Measurements from ENCODE around the gene NT5C.
A peak's percentile ranks its signal among the peaks of the same experiment; 100 is the strongest.
"Not testable (repeated sequence)": the region's sequence is repeated elsewhere in the genome, so short reads cannot be mapped to it uniquely, and the experiment has no call there.

Gene NT5C

DNA sequence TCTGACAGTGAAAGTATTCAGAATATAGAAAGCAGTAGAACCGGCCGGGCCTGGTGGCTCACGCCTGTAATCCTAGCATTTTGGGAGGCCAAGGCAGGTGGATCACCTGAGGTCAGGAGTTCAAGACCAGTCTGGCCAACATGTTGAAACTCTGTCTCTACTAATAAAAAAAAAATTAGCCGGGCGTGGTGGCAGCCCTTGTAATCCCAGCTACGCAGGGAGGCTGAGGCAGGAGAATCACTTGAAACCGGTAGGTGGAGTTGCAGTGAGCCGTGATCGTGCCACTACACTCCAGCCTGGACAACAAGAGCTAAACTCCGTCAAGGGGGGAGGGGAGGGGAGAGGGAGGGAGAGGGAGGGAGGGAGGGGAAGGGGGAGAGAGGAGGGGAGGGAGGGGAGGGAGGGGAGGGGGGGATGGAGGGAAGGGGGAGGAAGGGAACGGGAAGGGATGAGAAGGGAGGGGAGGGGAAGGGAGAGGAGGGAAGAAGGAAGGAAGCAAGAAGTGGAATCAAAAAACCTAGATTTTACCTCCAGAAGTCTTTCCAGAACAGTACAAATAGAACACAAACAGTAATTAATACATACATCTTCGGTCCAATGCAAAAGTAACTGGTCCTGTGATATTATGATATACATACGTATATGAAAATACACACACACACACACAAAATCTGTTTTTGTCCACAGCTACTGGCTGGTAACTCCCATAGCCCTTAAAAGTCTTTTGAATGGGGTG, 10.9 kb upstream of the NT5C start:
- no peak for DNase-seq

DNA sequence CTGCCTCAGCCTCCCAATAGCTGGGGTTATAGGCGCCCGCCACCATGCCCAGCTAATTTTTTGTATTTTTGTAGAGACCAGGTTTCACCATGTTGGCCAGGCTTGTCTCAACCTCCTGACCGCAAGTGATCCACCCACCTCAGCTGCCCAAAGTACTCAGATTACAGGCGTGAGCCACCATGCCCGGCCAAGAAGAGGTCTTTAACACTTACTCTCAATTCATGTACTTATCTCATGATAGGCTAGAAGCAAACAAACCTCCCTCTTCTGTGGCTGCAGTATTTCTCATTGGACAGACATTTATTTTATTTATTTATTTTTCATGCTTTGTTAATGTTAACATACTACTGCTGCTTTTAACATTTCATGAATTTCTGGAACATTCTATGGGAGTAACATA, 7.0 kb upstream of the NT5C start:
- no peak for DNase-seq

DNA sequence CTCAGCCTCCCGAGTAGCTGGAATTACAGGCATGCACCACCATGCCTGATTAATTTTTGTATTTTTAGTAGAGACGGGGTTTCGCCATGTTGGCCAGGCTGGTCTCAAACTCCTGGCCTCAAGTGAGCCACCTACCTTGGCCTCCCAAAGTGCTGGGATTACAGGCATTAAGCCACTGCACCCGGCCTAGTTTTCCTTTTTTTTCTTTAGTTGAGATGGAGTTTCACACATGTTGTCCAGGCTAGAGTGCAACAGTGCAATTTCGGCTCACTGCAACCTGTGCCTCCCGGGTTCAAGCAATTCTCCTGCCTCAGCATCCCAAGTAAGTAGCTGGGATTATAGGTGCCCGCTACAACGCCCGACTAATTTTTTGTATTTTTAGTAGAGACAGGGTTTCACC, 6.2 kb upstream of the NT5C start:
- not testable (repeated sequence) for DNase-seq

DNA sequence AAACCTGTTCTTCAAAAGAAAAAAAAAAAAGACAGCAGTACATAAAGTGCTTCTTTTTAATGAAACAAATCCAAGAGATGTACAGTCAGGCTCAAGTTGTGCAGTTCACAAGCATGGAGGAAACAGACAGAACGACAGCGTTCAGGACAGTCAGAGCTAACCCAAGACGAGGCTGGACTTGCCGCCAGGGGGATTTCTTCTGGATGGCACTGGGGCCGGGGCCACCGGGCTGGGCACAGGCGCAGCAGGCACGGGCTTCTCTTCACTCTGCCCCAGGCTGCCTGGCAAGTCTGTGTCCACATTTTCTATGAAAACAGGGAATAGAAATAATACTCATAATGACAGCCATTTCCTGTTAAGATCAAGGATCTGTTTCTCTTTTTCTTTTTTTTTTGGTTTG, 4.4 kb upstream of the NT5C start:
- DNase-seq = no peak

DNA sequence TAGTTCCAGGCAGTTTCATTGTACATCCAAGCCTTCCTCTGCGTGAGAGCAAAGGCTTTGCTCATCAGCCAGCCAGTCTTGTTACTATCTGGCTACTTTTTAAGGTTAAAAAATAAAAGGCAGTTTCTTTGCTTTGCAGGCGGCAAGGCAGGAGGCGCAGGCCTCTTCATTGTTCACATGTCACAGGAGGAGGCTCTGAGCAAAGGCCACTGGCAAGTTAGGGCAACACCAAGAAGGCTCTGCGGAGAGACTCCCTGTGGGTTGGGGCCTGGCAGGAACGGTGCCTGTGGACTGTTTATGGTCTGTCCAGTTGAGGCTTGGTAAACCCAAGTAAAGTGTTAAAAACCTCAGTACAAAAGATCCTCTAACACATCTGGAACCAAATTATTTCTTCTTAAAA, 3.9 kb upstream of the NT5C start:
- DNase-seq = no peak

DNA sequence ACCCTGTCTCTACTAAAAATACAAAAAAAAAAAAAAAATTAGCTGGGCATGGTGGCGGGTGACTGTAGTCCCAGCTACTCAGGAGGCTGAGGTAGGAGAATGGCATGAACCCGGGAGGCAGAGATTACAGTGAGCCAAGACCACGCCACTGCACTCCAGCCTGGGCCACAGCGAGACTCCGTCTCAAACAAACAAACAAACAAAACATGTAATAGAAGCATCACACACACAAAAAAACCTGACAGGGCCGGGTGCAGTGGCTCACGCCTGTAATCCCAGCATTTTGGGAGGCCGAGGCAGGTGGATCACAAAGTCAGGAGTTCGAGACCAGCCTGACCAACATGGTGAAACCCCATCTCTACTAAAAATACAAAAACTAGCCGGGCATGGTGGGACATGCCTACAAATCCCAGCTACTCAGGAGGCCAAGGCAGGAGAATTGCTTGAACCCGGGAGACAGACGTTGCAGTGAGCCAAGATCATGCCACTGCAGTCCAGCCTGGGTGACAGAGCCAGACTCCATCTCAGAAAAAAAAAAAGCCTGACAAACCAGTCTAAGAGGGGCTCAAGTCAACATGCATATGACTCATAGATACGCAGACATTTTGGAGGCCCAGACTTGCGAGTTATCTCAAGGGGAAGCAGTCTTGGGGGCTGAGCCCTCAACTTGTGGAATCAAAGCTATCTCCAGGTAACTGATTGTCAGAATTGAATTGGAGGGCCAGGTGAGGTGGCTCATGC, 2.2 kb upstream of the NT5C start:
- not testable (repeated sequence) for DNase-seq

DNA sequence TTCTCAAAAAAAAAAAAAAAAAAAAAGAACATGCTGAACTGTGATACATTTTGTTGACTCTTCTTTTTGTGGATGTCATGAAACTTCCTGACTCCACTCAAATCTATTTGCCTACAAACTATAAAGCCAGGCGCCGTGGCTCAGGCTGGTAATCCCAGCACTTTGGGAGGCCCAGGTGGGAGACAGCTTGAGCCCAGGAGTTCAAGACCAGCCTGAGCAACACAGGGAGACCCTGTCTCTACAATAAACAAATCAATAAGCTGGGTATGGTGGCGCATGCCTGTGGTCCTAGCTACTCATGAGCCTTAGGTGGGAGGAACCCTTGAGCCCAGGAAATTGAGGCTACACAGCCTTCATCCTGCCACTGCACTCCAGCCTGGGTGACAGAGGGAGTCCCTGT, 1.5 kb upstream of the NT5C start:
- no peak for DNase-seq

DNA sequence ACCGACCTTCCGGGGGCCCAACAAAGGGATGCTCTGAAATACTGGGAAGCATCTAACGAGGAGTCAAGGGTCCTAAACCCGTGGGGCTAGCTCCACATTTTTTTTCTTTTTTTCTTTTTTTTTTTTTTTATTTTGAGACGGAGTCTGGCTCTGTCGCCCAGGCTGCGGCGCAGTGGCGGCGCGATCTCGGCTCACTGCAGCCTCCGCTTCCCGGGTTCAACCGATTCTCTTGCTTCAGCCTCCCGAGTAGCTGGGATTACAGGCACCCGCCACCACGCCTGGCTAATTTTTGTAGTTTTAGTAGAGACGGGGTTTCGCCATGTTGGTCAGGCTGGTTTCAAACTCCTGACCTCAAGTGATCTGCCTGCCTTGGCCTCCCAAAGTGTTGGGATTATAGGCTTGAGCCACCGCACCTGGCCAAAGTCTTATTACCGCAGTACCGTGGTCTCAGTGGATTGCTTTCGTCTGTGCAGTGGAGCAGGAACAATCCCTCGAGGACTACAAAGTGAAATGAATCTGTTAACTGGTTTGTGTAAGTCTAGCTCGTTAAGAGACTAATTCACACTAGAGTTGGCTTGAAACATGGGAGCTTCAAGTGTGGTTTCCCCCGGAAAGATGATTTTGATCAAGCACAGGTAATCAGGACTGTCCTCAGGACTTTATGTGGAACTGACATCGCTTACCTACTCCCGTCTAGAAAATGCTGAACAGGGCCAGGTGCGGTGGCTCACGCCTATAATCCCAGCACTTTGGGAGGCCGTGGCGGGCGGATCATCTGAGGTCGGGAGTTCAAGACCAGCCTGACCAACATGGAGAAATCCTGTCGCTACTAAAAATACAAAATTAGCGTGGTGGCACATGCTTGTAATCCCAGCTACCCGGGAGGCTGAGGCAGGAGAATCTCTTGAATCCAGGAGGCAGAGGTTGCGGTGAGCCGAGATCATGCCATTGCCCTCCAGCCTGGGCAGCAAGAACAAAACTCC, 767 bp upstream of the NT5C start:
- not testable (repeated sequence) for DNase-seq

DNA sequence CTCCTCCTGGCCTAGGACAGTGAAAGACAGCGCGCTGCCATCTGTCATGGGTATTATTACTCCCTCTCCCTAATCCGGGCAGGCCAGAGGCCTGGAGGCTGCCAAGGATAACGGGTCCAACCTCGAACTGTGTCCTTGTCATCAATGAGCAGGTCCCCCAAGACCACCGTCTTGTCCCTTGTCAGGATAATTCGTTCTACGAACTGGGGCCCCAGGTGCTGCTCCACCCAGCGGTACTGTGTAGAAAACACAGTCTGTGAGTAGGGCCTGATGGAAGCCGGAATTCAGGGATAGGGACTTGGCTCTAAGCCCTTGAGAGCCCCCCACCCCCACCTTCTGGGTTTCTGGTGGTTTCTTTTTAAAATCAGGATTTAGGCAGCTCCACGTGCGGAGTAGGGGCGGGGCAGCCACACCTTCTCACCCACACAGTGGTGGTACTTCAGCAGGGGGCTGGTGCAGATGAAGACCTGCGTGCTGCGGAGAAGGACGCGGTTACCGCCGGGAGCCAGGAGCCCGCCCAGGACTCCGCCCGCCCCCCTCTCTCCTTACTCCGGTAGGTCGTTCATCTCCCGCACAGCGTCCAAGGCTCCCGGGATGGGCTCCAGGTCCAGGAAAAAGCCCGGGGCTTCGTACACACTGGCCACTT, 787 bp downstream of the NT5C start:
- DNase-seq = peak; percentile 66 to 70

DNA sequence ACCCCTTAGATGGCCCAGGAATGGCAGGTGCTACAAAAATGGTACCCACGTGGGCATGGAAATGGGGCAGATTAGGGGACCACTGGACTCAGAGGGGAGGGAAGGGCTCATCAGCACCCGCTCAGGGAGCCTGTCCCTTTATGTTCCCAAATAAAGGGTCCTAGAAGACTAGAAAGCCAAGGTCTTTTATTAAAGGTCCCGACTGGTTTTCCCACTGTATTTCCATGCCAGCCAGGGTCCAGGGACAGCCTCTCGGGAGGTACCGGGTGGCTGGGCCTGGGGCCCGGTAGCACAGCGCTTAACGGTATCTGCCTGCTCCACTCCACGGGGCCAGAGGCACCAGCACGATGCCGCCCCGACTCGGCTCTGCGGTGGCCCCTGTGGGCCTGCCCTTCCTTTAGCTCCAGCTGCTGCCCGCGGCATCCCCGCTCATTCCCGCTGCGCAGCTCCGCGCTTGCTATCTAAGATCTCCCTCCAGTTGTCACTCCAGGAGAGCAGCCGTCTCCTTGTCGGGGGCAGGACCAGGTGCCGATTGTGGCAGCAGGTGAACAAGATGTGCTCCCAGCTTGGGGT, 1.4 kb downstream of the NT5C start:
- DNase-seq = no peak

DNA sequence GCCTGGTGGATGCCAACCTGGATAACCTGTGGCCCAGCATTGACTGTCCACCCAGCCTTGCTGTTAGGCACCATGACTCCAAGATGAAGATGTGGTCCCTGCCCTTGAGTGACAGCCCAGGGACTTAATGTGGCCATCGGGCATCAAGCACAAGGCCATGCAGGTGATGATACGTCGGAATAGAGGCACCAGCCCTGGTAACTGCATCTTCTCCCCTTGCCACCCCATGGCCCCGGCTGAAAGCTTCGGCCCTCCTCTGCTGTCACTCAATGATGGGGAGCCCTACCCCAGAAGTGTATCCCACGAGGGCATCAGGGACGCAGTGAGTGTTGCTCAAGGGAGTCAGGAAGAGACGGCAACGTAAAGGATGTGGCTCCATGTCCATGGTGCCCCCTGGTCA, 2.0 kb downstream of the NT5C start:
- DNase-seq = no peak

DNA sequence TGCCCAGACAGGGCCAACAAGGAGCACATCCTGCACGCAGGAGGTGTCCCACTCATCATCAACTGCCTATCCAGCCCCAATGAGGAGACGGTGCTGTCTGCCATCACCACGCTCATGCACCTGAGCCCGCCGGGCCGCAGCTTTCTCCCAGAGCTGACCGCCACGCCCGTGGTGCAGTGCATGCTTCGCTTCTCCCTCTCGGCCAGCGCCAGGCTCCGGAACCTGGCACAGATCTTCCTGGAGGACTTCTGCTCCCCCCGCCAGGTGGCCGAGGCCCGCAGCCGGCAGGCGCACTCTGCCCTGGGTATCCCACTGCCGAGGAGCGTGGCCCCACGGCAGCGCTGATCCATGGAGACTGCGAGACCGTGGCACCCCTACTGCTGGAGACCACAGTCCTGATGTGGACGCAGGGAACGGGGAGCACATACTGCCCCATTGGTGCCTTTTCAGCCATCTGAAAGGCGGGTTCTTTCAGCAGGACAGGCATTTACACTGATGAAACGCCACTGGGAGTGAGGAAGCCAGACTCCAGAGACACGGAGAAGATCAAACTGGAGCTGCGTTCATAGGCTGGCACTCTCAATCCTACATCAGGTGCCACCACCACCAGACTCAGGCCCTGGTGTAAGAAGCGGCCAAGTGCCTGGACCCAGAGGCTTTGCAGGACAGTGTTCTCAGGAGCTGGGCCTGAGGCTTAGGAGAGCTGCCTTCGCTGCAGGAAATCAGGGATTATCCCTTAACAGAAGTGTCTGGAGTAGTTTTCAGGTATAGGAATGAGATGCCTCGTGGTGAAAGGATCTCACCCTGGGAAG, 2.6 kb downstream of the NT5C start:
- no peak for DNase-seq

DNA sequence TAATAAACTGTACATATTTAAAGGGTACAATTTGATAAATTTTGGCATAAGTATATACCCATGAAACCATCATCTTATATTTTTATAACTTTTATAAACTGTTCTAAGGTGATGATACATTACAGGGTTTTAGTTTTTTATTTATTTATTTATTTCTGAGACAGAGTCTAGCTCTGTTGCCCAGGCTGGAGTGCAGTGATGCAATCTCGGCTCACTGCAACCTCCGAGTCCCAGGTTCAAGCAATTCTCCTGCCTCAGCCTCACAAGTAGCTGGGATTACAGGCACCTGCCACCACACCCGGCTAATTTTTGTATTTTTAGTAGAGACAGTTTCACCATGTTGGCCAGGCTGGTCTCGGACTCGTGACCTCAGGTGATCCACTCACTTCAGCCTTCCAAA, 3.6 kb downstream of the NT5C start:
- not testable (repeated sequence) for DNase-seq

DNA sequence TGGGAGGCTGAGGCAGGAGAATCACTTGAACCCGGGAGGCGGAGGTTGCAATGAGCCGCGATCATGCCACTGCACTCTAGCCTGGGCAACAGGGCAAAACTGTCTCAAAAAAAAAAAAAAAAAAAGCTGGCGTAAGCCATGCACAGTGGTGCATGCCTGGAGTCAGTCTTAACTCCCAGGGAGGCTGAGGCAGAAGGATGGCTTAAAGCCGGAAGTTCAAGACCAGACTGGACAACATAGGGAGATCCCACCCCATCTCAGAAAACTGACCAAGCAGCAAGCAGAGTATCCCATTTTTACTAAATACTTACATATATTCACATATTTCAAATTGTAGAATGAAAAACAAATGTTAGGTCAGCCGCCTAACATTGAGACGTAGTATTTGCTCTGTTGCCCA, 4.6 kb downstream of the NT5C start:
- DNase-seq = no peak

DNA sequence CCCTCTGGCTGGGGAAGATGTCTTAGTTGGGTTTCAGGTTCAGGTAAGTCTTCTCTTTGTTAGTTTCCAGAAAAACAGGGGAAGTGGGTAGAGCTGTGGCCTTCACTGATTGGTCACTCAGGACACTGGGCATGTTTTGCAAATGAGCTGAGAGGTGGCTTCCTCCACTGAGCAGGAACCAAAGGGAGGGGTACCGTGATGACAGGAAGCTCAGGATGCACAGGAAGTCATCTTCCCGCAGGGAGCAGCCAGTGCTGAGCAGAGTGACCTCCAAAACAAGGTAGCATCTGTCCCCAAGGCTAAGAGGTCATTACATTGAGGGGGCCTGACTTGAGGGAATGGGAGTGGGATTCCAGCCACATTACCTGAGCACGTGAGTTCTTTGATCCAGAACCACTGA, 5.6 kb downstream of the NT5C start:
- DNase-seq = peak in 1 of 2 experiments; percentile 45

DNA sequence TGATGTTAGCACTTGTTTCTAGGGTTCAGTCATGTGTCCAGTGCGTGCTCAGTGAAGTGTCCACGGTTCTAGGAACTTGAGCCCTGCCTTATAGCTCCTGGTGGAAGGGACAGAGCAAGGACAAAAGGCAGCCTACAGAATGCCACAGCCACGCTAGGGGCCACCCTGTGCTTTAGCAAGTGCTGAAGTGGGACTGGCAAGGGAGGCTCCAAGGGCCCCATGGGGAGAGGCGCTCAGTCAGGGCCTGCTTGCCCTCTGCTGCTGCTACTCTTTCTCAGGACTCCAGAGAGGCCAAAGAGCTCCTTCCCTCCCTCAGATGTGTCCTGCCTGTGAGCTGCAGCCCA, 6.8 kb downstream of the NT5C start:
- no peak for DNase-seq

DNA sequence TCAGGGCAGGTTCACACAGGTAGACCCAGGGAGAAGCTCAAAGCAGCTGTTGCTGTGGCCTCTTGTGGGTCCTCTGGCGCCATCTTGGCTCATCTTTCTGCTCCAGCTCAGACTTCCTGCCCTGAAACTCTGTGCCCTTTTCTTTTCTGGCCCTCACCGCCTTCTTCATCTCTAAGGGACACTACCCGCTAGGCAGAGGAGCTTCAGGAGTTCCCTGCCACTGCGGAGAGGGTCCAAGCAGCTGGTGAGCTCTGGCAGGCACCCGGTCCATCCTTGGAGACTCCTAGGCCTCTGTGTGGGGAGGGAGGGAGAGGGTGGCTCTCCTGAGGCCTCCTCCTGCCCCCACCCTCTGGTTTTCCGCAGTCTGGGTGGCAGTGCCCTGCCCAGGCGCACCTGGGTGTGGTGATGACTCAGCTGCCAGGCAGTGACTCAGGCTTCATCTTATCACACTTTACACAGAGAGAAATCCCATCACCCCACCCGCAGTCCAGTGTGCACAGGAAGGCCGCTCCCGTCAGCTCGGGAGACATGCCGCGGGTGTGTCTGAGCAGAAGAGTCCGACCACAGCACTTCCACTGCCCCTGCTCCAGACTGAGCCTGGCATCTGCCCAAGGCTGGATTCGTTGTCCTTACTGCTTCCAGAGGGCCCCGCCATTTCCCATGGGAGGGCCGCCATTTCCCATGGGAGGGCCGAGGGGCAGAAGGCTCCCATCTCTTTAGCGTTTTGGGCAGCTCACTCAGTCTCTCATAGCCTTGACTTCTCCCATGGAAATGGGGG, 7.3 kb downstream of the NT5C start:
- peak; percentile 96 to 98 for DNase-seq

DNA sequence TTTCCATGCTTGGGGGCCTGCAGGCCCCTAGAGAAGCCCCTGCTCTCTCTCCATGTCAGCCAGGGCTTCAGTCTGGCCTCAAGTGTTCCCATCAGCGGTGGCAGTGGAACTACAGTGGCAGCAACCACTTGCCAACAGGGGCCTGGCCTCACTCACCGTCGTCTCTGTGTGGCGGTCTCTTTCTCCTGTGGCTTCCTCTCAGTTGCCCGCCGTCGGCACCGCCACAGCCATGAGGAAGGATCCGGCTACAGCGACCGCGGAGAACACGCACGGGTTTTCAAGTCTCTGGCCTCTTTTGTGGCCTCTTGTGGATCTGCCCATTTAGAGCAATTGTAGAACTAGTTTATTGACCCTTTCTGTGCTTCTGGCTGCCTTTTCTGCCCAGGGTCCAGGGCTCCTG, 13.2 kb downstream of the NT5C start:
- no peak for DNase-seq

DNA sequence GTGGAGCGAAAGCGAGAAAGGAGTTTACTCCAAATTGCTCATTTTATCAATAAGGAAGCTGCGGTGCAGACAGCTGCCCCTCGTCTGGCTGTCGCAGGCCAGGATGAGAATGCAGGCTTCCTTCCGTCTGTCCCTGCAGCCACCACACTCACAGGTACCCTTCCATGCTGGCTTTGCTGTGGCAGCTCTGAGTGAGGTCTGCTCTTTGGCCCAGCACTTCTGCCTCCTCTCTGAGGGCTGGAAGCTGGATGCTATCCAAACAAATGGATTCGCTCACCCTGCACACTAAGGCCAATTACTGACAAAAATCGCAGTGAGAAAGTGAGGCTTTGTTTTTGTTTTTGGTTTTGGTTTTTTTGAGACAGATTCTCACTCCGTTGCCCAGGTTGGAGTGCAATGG, 14.8 kb downstream of the NT5C start:
- DNase-seq = no peak

DNA sequence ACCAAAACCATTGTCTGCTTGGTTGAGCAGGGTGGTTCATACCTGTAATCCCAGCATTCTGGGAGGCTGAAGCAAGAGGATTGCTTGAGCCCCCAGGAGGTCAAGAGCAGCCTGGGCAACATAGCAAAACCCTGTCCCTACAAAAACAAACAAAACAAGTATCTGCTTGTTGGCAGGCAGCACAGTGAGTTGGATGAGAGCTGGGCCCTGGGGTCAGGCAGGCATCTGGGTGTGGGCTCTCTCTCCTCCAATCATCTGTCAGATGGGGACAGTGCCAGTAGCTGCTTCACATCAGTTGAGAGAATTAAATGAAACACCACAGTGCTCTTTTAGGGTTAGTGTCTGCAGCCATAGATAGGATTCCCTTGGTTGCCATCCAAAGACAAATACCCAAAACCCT, 16.0 kb downstream of the NT5C start:
- DNase-seq = no peak

All from SHP77 (cell line).